ENCODE data around the gene MATN3.

Gene MATN3

GRCh38 chr2:20025065-20025786, 12.8 kb upstream of the MATN3 start:
- no peak overlapping the region for H3K4me3 ChIP-seq (ENCODE audit: low read length)
- TF ChIP-seq ZNF274 (IDR thresholded peaks at IDR 0.05; ENCODE audit: low read depth, low read length) = no peak

GRCh38 chr2:20023688-20024087, 11.2 kb upstream of the MATN3 start:
- H3K4me3 ChIP-seq (ENCODE audit: low read length) = no peak overlapping the region
- TF ChIP-seq ZNF274 (IDR thresholded peaks at IDR 0.05; ENCODE audit: low read depth, low read length) = no peak

GRCh38 chr2:20021405-20022009, 9.0 kb upstream of the MATN3 start:
- no peak overlapping the region for H3K4me3 ChIP-seq (ENCODE audit: low read length)
- no peak for TF ChIP-seq ZNF274 (IDR thresholded peaks at IDR 0.05; ENCODE audit: low read depth, low read length)

DNA sequence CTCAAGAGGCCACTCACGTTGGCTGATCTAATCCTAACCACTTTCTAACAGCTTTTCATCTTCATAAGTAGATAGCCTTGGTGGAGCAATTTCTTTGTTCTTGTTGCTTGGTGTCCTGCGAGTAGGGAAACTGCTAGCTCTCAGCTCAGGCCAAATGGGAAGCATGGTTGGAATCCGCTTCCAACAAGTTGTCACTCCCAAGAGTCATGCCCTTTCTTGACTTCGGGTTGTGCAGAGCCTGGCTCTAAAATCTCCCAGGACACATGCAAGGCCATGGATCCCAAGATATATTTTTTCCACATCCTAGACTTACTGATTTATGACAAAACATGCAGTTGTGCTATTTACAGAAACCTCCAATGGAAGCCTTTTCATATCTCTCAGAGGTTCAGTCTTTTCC, 7.3 kb upstream of the MATN3 start:
- TF ChIP-seq ZNF274 (IDR thresholded peaks at IDR 0.05; ENCODE audit: low read depth, low read length) = no peak
- no peak overlapping the region for H3K4me3 ChIP-seq (ENCODE audit: low read length)

GRCh38 chr2:20018601-20019152, 6.2 kb upstream of the MATN3 start:
- H3K4me3 ChIP-seq (ENCODE audit: low read length) = no peak overlapping the region
- no peak for TF ChIP-seq ZNF274 (IDR thresholded peaks at IDR 0.05; ENCODE audit: low read depth, low read length)

GRCh38 chr2:20016346-20016745, 3.9 kb upstream of the MATN3 start:
- no peak overlapping the region for H3K4me3 ChIP-seq (ENCODE audit: low read length)
- TF ChIP-seq ZNF274 (IDR thresholded peaks at IDR 0.05; ENCODE audit: low read depth, low read length) = no peak

DNA sequence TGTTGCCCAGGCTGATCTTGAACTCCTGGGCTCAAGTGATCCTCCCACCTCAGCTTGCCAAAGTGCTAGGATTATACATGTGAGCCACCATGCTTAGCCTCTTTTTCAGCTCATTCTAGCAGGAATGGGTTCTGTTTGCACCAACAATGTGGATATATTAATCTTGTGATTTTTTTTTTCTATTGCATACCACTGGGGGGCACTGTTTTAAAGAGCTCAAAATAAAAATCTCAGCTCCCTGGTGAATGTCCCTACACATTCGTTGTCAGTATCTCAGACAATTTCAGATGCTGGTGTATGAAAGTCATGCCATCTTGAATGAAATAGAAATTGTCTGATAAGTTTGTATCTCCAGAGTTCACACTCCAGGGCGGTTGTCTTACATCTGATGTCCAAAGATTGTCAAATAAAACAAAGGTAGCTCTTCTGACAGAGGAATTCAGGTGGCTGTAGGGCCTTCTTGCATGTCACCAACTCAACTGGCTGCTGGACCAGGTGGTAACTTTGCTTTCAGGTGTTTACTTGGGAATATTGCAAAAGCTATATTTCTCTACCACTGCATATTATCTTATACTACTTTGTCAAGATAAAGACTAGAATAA, 3.1 kb upstream of the MATN3 start:
- H3K4me3 ChIP-seq (ENCODE audit: low read length) = no peak overlapping the region
- TF ChIP-seq ZNF274 (IDR thresholded peaks at IDR 0.05; ENCODE audit: low read depth, low read length) = no peak

GRCh38 chr2:20013126-20013849, 820 bp upstream of the MATN3 start:
- no peak overlapping the region; the same call in 1 of the 2 replicates for H3K4me3 ChIP-seq (ENCODE audit: low read length)
- TF ChIP-seq ZNF274 (IDR thresholded peaks at IDR 0.05; ENCODE audit: low read depth, low read length) = no peak

GRCh38 chr2:20012032-20012281, 511 bp downstream of the MATN3 start:
- no peak for TF ChIP-seq ZNF274 (IDR thresholded peaks at IDR 0.05; ENCODE audit: low read depth, low read length)
- H3K4me3 ChIP-seq (ENCODE audit: low read length) = no peak overlapping the region; the same call in 1 of the 2 replicates

- no peak for TF ChIP-seq ZNF274 (IDR thresholded peaks at IDR 0.05; ENCODE audit: low read depth, low read length)
- H3K4me3 ChIP-seq (ENCODE audit: low read length) = no peak overlapping the region
These were observed 1.0 kb downstream of the MATN3 start for GRCh38 chr2:20011276-20012031.

DNA sequence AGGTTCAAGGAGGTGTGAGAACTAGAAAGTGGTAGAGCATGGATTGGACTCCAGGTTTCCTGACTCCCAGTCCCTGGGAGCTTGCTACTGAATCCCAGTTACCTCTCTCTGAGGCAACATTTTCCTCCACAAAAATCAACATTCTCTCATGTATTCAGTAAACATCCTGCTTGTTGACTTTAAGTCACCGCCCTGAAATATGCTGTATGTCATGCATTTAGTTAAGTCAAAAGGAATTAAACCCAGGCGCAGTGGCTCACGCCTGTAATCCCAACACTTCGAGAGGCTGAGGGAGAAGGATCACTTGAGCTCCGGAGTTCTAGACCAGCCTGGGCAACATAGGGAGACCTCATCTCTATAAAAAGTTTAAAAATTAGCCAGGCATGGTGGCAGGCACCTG, 3.8 kb downstream of the MATN3 start:
- H3K4me3 ChIP-seq (ENCODE audit: low read length) = no peak overlapping the region
- no peak for TF ChIP-seq ZNF274 (IDR thresholded peaks at IDR 0.05; ENCODE audit: low read depth, low read length)

DNA sequence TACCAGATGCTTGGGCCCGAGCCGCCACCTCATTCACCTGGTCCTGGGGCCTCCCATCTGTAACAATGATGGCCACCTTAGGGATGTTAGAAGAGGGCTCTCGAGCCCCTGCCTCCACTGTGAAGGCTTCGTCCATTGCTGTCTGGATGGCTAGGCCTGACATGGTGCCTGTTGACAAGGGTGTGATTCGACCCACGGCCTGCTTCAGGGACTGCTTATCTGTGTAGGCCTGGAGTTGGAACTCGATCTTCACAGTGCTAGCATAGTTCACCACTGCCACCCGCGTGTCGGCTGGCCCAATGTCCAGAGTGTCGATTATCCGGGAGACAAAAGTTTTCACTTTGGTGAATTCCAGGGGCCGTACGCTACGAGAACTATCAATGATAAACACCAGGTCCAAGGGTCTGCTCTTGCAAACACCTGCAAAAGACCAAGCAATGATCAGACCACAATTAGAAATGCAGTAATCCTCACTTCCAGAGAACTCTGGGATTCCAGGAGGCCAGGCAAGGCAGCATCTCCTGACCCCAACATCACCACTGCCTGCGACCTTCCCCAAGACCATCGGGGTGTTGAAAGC, 6.5 kb downstream of the MATN3 start:
- no peak for TF ChIP-seq ZNF274 (IDR thresholded peaks at IDR 0.05; ENCODE audit: low read depth, low read length)
- no peak overlapping the region for H3K4me3 ChIP-seq (ENCODE audit: low read length)

GRCh38 chr2:20005067-20005627, 7.3 kb downstream of the MATN3 start:
- no peak overlapping the region for H3K4me3 ChIP-seq (ENCODE audit: low read length)
- no peak for TF ChIP-seq ZNF274 (IDR thresholded peaks at IDR 0.05; ENCODE audit: low read depth, low read length)

Measured in GM08714 (cell line).